SU-DHL-6 (cell line): Measurements from ENCODE around the gene SORL1.

Experiments used
- H2AFZ ChIP-seq: fragments of 200-600 bp; sonication (generic); 2 replicates; pipeline ENCODE4 v1.6.1; 2014; ENCODE audit warnings: low read depth, mild to moderate bottlenecking, moderate library complexity, mixed read lengths, antibody characterized with exemption, low read length; ENCODE audit not compliant: severe bottlenecking
- H3F3A ChIP-seq: fragments of 200-600 bp; shearing (Covaris generic); 2 replicates; pipeline ENCODE4 v1.6.0; 2016; ENCODE audit warnings: antibody characterized with exemption, mild to moderate bottlenecking; ENCODE audit not compliant: insufficient read depth
- H3K27ac ChIP-seq: fragments of 200-600 bp; sonication (generic); 2 replicates; pipeline ENCODE4 v1.5.1; 2016; ENCODE audit warnings: low read depth, mild to moderate bottlenecking, low read length, moderate library complexity, mixed read lengths
- H3K27me3 ChIP-seq: fragments of 200-600 bp; sonication (generic), shearing (Covaris generic); 2 replicates; pipeline ENCODE4 v1.6.0; 2014; ENCODE audit warnings: mild to moderate bottlenecking, low read length
- H3K36me3 ChIP-seq: fragments of 200-600 bp; sonication (generic); 2 replicates; pipeline ENCODE4 v1.6.1; 2014; ENCODE audit warnings: mild to moderate bottlenecking, low read length, mixed read lengths
- H3K4me2 ChIP-seq: fragments of 300-600, 200-600 bp; shearing (Covaris generic), sonication (generic); 2 replicates; pipeline ENCODE4 v1.6.0; 2014; ENCODE audit warnings: low read length, low read depth, mild to moderate bottlenecking; ENCODE audit not compliant: poor library complexity, severe bottlenecking
- H3K4me3 ChIP-seq: fragments of 200-600 bp; sonication (generic); 2 replicates; pipeline ENCODE4 v1.5.1; 2014; ENCODE audit warnings: antibody characterized with exemption, low read length, mild to moderate bottlenecking, mixed read lengths; ENCODE audit not compliant: insufficient read depth, poor library complexity, severe bottlenecking
- H3K79me2 ChIP-seq: fragments of 200-600 bp; sonication (generic); 2 replicates; pipeline ENCODE4 v1.6.1; 2014; ENCODE audit warnings: mild to moderate bottlenecking, low read length, moderate library complexity; ENCODE audit not compliant: insufficient read depth
- H3K9ac ChIP-seq: fragments of 200-600 bp; sonication (generic); 2 replicates; pipeline ENCODE4 v1.7.0; 2014; ENCODE audit warnings: mild to moderate bottlenecking, low read length
- H3K9me2 ChIP-seq: fragments of 200-600 bp; sonication (generic); replicated peaks from 2 replicates; pipeline ENCODE4 v1.6.1; 2014; ENCODE audit warnings: low read length; ENCODE audit not compliant: insufficient read depth
- H3K9me3 ChIP-seq: fragments of 200-600 bp; sonication (generic); 2 replicates; pipeline ENCODE4 v1.6.1; 2014; ENCODE audit warnings: low read length, mixed read lengths; ENCODE audit not compliant: insufficient read depth
- H4K20me1 ChIP-seq: fragments of 200-600 bp; sonication (generic); 2 replicates; pipeline ENCODE4 v1.6.1; 2014; ENCODE audit warnings: low read depth, mild to moderate bottlenecking, antibody characterized with exemption, low read length, moderate library complexity, mixed read lengths
- EZH2phosphoT487 ChIP-seq: fragments of 200-600 bp; sonication (generic), shearing (Covaris generic); conservative IDR thresholded peaks from 2 replicates; pipeline ENCODE4 v1.6.1; 2018; ENCODE audit warnings: mild to moderate bottlenecking, antibody characterized with exemption, low read length, moderate library complexity, mixed read lengths
- TF ChIP-seq, protein P1 (sequence below): fragments of 200-600 bp; sonication (generic); IDR thresholded peaks from one replicate; pipeline ENCODE4 v1.5.1; 2017; ENCODE audit warnings: antibody characterized with exemption, mild to moderate bottlenecking, low read length, moderate library complexity; ENCODE audit not compliant: insufficient read depth, poor library complexity, severe bottlenecking

SORL1 gene

DNA sequence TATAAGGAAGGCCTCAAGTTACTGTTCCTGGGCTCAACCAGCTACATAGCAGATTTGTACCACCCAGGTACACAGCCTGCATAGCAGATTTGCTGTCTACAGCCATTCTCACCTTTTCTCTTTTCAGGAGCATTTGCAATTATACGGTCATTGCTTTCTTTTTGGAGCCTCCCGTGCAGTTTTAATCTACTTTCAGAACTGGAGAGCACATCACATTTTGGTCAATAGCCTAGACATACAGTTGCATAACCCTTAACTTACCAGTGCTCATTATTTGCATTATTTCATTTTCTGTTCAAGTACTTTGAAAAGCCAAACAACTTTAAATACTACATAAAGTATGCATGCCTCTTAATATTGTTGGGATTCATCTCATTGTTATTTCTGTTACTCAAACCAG is 151.2 kb downstream of the SORL1 start:
- Histone ChIP-seq H3K79me2 (peaks cover 33% of the 10 kb centered on the region), H3F3A (peaks cover 12% of the 10 kb centered on the region; the same call in 1 of the 2 replicates), H3K36me3 (peaks cover 89% of the 10 kb centered on the region), H3K9me2 (no peaks in the 10 kb centered on the region), H3K27me3 (no peaks in the 10 kb centered on the region), H3K9me3 (no peaks in the 10 kb centered on the region), H3K4me3 (no peak overlapping the region), H3K27ac (no peak overlapping the region), H3K4me2 (no peak overlapping the region), H2AFZ (no peak overlapping the region), H4K20me1 (0 out of 2 replicates have a peak, but pooled peaks cover 4% of the 10 kb centered on the region), H3K9ac (no peak overlapping the region)
- TF ChIP-seq EZH2phosphoT487 = no peak

- no peaks in the 10 kb centered on the region for H3K9me3 ChIP-seq
- H3K9me2 ChIP-seq = no peaks in the 10 kb centered on the region
- H3K4me2 ChIP-seq = no peak overlapping the region
- no peaks in the 10 kb centered on the region for H3K27me3 ChIP-seq
- 0 out of 2 replicates have a peak, but pooled peaks cover 4% of the 10 kb centered on the region for H4K20me1 ChIP-seq
- H3F3A ChIP-seq = peaks cover 5% of the 10 kb centered on the region; the same call in 1 of the 2 replicates
- no peak overlapping the region for H3K27ac ChIP-seq
- no peak overlapping the region for H3K9ac ChIP-seq
- peaks cover 88% of the 10 kb centered on the region for H3K36me3 ChIP-seq
- TF ChIP-seq, protein P1, sequence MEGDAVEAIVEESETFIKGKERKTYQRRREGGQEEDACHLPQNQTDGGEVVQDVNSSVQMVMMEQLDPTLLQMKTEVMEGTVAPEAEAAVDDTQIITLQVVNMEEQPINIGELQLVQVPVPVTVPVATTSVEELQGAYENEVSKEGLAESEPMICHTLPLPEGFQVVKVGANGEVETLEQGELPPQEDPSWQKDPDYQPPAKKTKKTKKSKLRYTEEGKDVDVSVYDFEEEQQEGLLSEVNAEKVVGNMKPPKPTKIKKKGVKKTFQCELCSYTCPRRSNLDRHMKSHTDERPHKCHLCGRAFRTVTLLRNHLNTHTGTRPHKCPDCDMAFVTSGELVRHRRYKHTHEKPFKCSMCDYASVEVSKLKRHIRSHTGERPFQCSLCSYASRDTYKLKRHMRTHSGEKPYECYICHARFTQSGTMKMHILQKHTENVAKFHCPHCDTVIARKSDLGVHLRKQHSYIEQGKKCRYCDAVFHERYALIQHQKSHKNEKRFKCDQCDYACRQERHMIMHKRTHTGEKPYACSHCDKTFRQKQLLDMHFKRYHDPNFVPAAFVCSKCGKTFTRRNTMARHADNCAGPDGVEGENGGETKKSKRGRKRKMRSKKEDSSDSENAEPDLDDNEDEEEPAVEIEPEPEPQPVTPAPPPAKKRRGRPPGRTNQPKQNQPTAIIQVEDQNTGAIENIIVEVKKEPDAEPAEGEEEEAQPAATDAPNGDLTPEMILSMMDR = no peak
- TF ChIP-seq EZH2phosphoT487 = no peak
- H3K4me3 ChIP-seq = no peak overlapping the region
- no peak overlapping the region for H2AFZ ChIP-seq
- peaks cover 28% of the 10 kb centered on the region for H3K79me2 ChIP-seq
Measured at GRCh38 chr11:121604152-121604551, 152.0 kb downstream of the SORL1 start.

- H3K4me3 ChIP-seq = no peak overlapping the region
- H3K36me3 ChIP-seq = peaks cover 94% of the 10 kb centered on the region
- 0 out of 2 replicates have a peak, but pooled peaks cover 4% of the 10 kb centered on the region for H4K20me1 ChIP-seq
- H3K27me3 ChIP-seq = no peaks in the 10 kb centered on the region
- H2AFZ ChIP-seq = no peak overlapping the region
- no peak overlapping the region for H3K27ac ChIP-seq
- no peak overlapping the region for H3K4me2 ChIP-seq
- TF ChIP-seq, protein P1 = no peak
- TF ChIP-seq EZH2phosphoT487 = no peak
- H3K79me2 ChIP-seq = peaks cover 20% of the 10 kb centered on the region
- H3K9me3 ChIP-seq = no peaks in the 10 kb centered on the region
- no peaks in the 10 kb centered on the region; the same call in 1 of the 2 replicates for H3F3A ChIP-seq
- H3K9me2 ChIP-seq = no peaks in the 10 kb centered on the region
- H3K9ac ChIP-seq = no peak overlapping the region
Measured at GRCh38 chr11:121606354-121606753, 154.2 kb downstream of the SORL1 start.

- no peak overlapping the region for H3K4me2 ChIP-seq
- H3K9me2 ChIP-seq = no peaks in the 10 kb centered on the region
- no peak for TF ChIP-seq EZH2phosphoT487
- TF ChIP-seq, protein P1 = no peak
- no peaks in the 10 kb centered on the region for H3K27me3 ChIP-seq
- H3K4me3 ChIP-seq = no peak overlapping the region
- H3K79me2 ChIP-seq = peaks cover 18% of the 10 kb centered on the region
- H4K20me1 ChIP-seq = 0 out of 2 replicates have a peak, but pooled peaks cover 4% of the 10 kb centered on the region
- H3K27ac ChIP-seq = no peak overlapping the region
- H3K36me3 ChIP-seq = peaks cover 93% of the 10 kb centered on the region
- H2AFZ ChIP-seq = no peak overlapping the region
- H3K9ac ChIP-seq = no peak overlapping the region
- H3F3A ChIP-seq = no peaks in the 10 kb centered on the region; the same call in 1 of the 2 replicates
- no peaks in the 10 kb centered on the region for H3K9me3 ChIP-seq
Measured at GRCh38 chr11:121607341-121607740, 155.2 kb downstream of the SORL1 start.
